ENCODE results near the gene ANO5.
"Not testable (repeated sequence)": the region's sequence is repeated elsewhere in the genome, so short reads cannot be mapped to it uniquely, and the experiment has no call there.

Gene ANO5

DNA sequence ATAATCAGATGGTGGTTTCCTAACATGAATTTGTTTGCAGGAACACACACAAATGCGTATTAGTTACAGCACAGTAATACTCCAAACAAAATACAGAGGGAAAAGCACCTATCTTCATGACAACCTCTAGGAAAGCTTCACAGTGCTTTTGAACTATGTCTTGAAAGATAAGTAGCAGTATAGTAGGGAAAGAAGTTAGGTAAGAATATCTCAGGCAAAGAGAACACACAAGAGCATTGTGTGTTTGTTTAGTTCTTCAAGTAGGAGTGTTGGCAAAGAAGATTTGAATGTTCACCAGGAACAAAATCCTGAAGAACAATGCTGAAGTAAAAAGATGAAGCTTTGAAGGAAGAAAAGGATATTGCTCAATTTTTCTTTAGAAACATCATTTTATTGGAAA is 54.1 kb downstream of the ANO5 start:
- H3K27ac ChIP-seq (ENCODE audit: insufficient read depth, low read depth, low read length, poor library complexity, severe bottlenecking) = no peak overlapping the region
- H3K4me3 ChIP-seq (ENCODE audit: insufficient read depth, low read depth, low read length) = no peak overlapping the region
- no peaks in the 10 kb centered on the region for H3K27me3 ChIP-seq (ENCODE audit: control insufficient read depth, insufficient read depth, low read length, poor library complexity, severe bottlenecking)
- WGBS, 2 experiments = 90 to 100% methylated on average over 1 of the region's 1 CpG
- H3K36me3 ChIP-seq (ENCODE audit: control insufficient read depth, insufficient read depth, low read length) = no peaks in the 10 kb centered on the region
- H3K9me3 ChIP-seq (ENCODE audit: control insufficient read depth, low read length) = no peaks in the 10 kb centered on the region
- H3K4me1 ChIP-seq (ENCODE audit: control insufficient read depth, insufficient read depth, low read length) = no peaks in the 10 kb centered on the region

DNA sequence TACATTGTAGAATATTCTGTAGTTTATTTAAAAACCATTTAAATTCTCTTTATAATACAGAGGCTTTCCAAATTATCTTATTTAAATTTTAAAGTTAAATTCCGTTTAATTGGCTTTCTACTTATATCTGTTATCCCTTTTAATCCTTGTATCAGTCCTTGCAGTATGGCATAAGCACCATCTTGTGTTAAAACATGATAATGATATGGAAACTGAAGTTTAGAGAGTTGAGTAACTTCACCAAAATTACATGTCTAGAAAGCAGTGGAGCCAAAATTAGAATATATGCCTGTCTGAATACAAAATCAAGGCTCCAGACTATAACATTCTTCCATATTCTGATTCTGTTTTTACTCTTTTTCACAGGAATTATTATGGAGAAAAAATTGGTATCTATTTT is 57.0 kb downstream of the ANO5 start:
- WGBS, 2 experiments = 80% methylated on average over 1 of the region's 1 CpG; no CpG with 5 or more reads in 1 of the 2 experiments
- Histone ChIP-seq H3K9me3 (ENCODE audit: control insufficient read depth, low read length) (no peaks in the 10 kb centered on the region), H3K36me3 (ENCODE audit: control insufficient read depth, insufficient read depth, low read length) (no peaks in the 10 kb centered on the region), H3K27ac (ENCODE audit: insufficient read depth, low read depth, low read length, poor library complexity, severe bottlenecking) (no peak overlapping the region), H3K27me3 (ENCODE audit: control insufficient read depth, insufficient read depth, low read length, poor library complexity, severe bottlenecking) (no peaks in the 10 kb centered on the region), H3K4me1 (ENCODE audit: control insufficient read depth, insufficient read depth, low read length) (no peaks in the 10 kb centered on the region), H3K4me3 (ENCODE audit: insufficient read depth, low read depth, low read length) (no peak overlapping the region)

DNA sequence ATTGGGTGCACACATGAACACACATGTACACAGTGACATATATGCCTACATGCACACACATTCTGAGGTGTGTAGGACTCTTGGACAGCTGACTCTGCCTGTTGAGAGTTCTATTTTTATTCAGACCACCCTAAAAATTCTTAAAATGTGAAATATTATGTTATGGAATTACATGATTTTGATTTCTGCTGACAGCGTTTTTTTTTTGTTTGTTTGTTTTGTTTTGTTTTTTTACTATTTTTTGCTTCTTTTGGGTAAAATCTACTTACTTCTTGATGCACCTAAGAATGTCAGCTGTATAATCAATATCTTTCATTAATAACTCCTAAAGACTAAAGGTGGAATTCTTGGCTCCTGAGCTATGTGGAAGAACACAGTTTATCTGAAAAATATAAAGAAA is 64.0 kb downstream of the ANO5 start:
- Histone ChIP-seq H3K9me3 (ENCODE audit: control insufficient read depth, low read length) (no peaks in the 10 kb centered on the region), H3K27me3 (ENCODE audit: control insufficient read depth, insufficient read depth, low read length, poor library complexity, severe bottlenecking) (no peaks in the 10 kb centered on the region), H3K4me3 (ENCODE audit: insufficient read depth, low read depth, low read length) (no peak overlapping the region), H3K4me1 (ENCODE audit: control insufficient read depth, insufficient read depth, low read length) (no peaks in the 10 kb centered on the region), H3K27ac (ENCODE audit: insufficient read depth, low read depth, low read length, poor library complexity, severe bottlenecking) (no peak overlapping the region), H3K36me3 (ENCODE audit: control insufficient read depth, insufficient read depth, low read length) (no peaks in the 10 kb centered on the region)
- WGBS, 2 experiments = 89% methylated on average over 1 of the region's 1 CpG; no CpG with 5 or more reads in 1 of the 2 experiments

DNA sequence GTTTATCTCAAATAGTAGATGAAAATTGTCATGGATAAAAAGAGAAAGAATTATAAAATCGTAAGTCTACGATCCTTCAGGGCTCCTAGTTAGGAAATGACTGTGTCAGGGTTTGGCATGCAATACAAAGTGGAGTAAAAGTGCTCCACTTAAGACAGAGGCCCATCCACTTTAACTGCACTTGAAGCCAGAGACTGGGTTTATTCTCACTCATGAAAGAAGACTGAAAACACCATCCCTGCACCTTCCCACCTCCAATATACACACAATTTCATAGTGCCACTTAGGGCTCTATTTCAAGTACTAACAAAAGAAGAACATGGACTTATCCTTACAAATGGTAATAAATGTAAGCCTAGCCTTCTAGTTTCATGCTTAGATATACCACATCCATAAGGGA is 70.7 kb downstream of the ANO5 start:
- Histone ChIP-seq H3K27me3 (ENCODE audit: control insufficient read depth, insufficient read depth, low read length, poor library complexity, severe bottlenecking) (no peaks in the 10 kb centered on the region), H3K27ac (ENCODE audit: insufficient read depth, low read depth, low read length, poor library complexity, severe bottlenecking) (no peak overlapping the region), H3K4me3 (ENCODE audit: insufficient read depth, low read depth, low read length) (no peak overlapping the region), H3K4me1 (ENCODE audit: control insufficient read depth, insufficient read depth, low read length) (no peaks in the 10 kb centered on the region), H3K36me3 (ENCODE audit: control insufficient read depth, insufficient read depth, low read length) (no peaks in the 10 kb centered on the region), H3K9me3 (ENCODE audit: control insufficient read depth, low read length) (no peaks in the 10 kb centered on the region)
- 91 to 97% methylated on average over 2 of the region's 2 CpGs for WGBS, 2 experiments

DNA sequence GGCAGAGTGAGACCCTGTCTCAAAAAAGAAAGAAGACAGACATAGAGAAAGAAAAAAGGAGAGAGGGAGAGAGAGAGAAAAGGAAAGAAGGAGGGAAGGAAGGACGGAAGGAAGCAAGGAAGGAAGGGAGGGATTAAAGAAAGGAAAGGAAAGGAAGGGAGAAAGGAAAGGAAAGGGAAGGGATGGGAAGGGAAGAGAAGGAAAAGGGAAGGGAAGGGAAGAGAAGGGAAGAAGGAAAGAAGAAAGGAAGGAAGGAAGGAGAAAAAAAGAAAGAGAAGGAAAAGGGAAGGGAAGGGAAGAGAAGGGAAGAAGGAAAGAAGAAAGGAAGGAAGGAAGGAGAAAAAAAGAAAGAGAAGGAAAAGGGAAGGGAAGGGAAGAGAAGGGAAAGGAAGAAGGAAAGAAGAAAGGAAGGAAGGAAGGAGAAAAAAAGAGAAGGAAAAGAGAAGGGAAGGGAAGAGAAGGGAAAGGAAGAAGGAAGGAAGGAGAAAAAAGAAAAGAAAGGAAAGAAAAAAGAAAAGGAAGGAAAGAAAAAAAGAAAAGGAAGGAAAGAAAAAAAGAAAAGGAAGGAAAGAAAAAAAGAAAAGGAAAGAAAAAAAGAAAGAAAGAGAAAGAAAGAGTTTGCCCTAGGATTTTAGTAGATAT is 76.2 kb downstream of the ANO5 start:
- not testable (repeated sequence) for H3K9me3 ChIP-seq (ENCODE audit: control insufficient read depth, low read length); H3K36me3 ChIP-seq (ENCODE audit: control insufficient read depth, insufficient read depth, low read length); H3K27ac ChIP-seq (ENCODE audit: insufficient read depth, low read depth, low read length, poor library complexity, severe bottlenecking); H3K4me3 ChIP-seq (ENCODE audit: insufficient read depth, low read depth, low read length); H3K27me3 ChIP-seq (ENCODE audit: control insufficient read depth, insufficient read depth, low read length, poor library complexity, severe bottlenecking); H3K4me1 ChIP-seq (ENCODE audit: control insufficient read depth, insufficient read depth, low read length)
- 90 to 95% methylated on average over 1 of the region's 1 CpG for WGBS, 2 experiments

DNA sequence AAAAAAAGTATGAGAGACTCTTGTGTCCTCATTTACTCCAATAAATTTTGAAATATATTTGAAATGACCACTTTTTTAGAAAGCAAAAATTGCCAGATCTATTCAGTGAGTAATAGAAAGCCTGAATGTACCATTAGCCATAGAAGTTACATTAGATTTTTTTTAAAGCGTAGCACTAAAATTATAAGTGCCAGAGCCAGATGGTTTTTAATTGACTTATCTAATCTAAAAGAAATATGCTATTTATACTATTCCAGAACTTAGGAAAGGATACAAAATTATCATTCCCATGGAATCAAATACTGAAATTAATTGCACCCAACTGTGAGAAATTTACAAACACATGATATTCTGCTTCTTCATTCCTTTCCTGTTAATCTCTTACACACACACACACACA is 80.9 kb downstream of the ANO5 start:
- Histone ChIP-seq H3K4me1 (ENCODE audit: control insufficient read depth, insufficient read depth, low read length) (no peaks in the 10 kb centered on the region), H3K27ac (ENCODE audit: insufficient read depth, low read depth, low read length, poor library complexity, severe bottlenecking) (no peak overlapping the region), H3K36me3 (ENCODE audit: control insufficient read depth, insufficient read depth, low read length) (no peaks in the 10 kb centered on the region), H3K4me3 (ENCODE audit: insufficient read depth, low read depth, low read length) (no peak overlapping the region), H3K9me3 (ENCODE audit: control insufficient read depth, low read length) (no peaks in the 10 kb centered on the region), H3K27me3 (ENCODE audit: control insufficient read depth, insufficient read depth, low read length, poor library complexity, severe bottlenecking) (no peaks in the 10 kb centered on the region)
- WGBS, 2 experiments = 100% methylated on average over 1 of the region's 1 CpG; no CpG with 5 or more reads in 1 of the 2 experiments

DNA sequence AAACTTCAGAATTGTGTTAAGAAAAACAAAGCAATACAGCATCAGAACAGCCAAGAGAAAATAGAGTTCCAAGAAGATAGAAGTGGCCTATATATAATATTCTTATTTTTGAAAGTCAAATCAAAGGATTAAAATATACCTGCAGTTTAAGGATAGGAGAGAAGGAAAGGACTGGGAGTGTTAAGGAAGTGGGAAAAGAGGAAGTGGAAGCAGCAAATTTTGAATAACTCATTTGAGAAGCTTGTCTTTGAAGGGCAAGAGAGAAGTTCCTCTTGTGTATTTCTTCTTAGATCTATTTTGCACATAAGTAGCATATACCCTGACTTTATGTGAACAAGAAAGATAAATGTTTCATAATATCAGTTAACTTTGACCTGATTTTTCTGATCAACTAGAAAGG is 82.7 kb downstream of the ANO5 start:
- Histone ChIP-seq H3K27me3 (ENCODE audit: control insufficient read depth, insufficient read depth, low read length, poor library complexity, severe bottlenecking) (no peaks in the 10 kb centered on the region), H3K36me3 (ENCODE audit: control insufficient read depth, insufficient read depth, low read length) (no peaks in the 10 kb centered on the region), H3K27ac (ENCODE audit: insufficient read depth, low read depth, low read length, poor library complexity, severe bottlenecking) (no peak overlapping the region), H3K4me1 (ENCODE audit: control insufficient read depth, insufficient read depth, low read length) (no peaks in the 10 kb centered on the region), H3K9me3 (ENCODE audit: control insufficient read depth, low read length) (no peaks in the 10 kb centered on the region), H3K4me3 (ENCODE audit: insufficient read depth, low read depth, low read length) (no peak overlapping the region)

DNA sequence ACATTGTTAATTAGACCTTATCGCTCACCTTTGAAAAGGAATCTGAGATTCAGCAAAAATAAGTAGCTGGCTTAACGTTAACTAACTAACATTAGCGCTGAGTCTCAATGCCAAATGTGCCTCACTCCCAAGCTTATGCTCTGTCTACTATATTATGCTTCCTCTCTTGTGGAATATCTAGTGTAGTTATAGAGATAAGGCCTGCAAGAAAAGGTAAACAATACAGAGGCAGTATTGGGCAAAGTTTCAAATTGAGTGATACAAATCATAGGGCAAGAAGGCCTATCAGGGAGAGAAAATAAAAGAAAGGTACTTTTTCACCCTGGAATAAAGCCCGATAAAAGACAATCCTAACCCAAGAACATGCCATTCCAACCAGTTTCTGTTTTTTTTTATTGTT is 83.7 kb downstream of the ANO5 start:
- 94 to 95% methylated on average over 3 to 4 of the region's 4 CpGs for WGBS, 2 experiments
- H3K4me3 ChIP-seq (ENCODE audit: insufficient read depth, low read depth, low read length) = no peak overlapping the region
- no peaks in the 10 kb centered on the region for H3K36me3 ChIP-seq (ENCODE audit: control insufficient read depth, insufficient read depth, low read length)
- H3K9me3 ChIP-seq (ENCODE audit: control insufficient read depth, low read length) = no peaks in the 10 kb centered on the region
- H3K4me1 ChIP-seq (ENCODE audit: control insufficient read depth, insufficient read depth, low read length) = no peaks in the 10 kb centered on the region
- no peak overlapping the region for H3K27ac ChIP-seq (ENCODE audit: insufficient read depth, low read depth, low read length, poor library complexity, severe bottlenecking)
- no peaks in the 10 kb centered on the region for H3K27me3 ChIP-seq (ENCODE audit: control insufficient read depth, insufficient read depth, low read length, poor library complexity, severe bottlenecking)

DNA sequence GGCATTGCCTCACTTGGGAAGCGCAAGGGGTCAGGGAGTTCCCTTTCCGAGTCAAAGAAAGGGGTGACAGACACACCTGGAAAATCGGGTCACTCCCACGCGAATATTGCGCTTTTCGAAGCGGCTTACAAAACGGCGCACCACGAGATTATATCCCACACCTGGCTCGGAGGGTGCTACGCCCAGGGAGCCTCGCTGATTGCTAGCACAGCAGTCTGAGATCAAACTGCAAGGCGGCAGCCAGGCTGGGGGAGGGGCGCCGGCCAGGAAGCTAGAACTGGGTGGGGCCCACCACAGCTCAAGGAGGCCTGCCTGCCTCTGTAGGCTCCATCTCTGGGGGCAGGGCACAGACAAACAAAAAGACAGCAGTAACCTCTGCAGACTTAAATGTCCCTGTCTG is 92.1 kb downstream of the ANO5 start:
- H3K36me3 ChIP-seq (ENCODE audit: control insufficient read depth, insufficient read depth, low read length); H3K9me3 ChIP-seq (ENCODE audit: control insufficient read depth, low read length); H3K4me3 ChIP-seq (ENCODE audit: insufficient read depth, low read depth, low read length); H3K4me1 ChIP-seq (ENCODE audit: control insufficient read depth, insufficient read depth, low read length); H3K27ac ChIP-seq (ENCODE audit: insufficient read depth, low read depth, low read length, poor library complexity, severe bottlenecking); H3K27me3 ChIP-seq (ENCODE audit: control insufficient read depth, insufficient read depth, low read length, poor library complexity, severe bottlenecking): not testable (repeated sequence)
- WGBS, 2 experiments = 93 to 94% methylated on average over 17 of the region's 17 CpGs

DNA sequence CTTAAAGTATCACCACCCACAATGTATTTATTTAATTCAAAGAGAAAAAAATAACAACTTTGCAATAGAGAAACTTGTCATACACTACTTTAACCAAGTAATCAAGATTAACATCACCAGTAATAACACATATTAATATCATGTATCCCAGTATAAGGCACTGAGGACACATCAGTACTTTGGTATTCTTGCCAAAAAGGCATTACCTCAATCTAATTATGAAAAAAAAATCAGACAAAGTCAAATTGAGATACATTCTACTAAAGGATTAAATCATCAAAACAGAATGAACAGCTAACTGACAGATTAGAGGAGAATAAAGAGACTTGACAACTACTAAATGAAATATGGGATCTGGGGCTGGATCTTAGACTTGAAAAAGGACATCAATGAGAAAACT is 109.5 kb downstream of the ANO5 start:
- Histone ChIP-seq H3K27ac (ENCODE audit: insufficient read depth, low read depth, low read length, poor library complexity, severe bottlenecking) (no peak overlapping the region), H3K27me3 (ENCODE audit: control insufficient read depth, insufficient read depth, low read length, poor library complexity, severe bottlenecking) (no peaks in the 10 kb centered on the region)

More for the DNA sequence above, 109.5 kb downstream of the ANO5 start:
- Histone ChIP-seq H3K4me3 (ENCODE audit: insufficient read depth, low read depth, low read length) (no peak overlapping the region), H3K36me3 (ENCODE audit: control insufficient read depth, insufficient read depth, low read length) (no peaks in the 10 kb centered on the region), H3K4me1 (ENCODE audit: control insufficient read depth, insufficient read depth, low read length) (no peaks in the 10 kb centered on the region), H3K9me3 (ENCODE audit: control insufficient read depth, low read length) (no peaks in the 10 kb centered on the region)
